HG03439 (cell line): ENCODE results near the gene LRRC25.
A peak's percentile ranks its signal among the peaks of the same experiment; 100 is the strongest.

Experiments
- ATAC-seq: cut with Tn5 transposase; IDR thresholded peaks from one replicate; pipeline ENCODE4 v1.9.1; 2021; ENCODE audit warnings: mild to moderate bottlenecking, moderate library complexity; ENCODE audit not compliant: unreplicated experiment

The LRRC25 gene

DNA sequence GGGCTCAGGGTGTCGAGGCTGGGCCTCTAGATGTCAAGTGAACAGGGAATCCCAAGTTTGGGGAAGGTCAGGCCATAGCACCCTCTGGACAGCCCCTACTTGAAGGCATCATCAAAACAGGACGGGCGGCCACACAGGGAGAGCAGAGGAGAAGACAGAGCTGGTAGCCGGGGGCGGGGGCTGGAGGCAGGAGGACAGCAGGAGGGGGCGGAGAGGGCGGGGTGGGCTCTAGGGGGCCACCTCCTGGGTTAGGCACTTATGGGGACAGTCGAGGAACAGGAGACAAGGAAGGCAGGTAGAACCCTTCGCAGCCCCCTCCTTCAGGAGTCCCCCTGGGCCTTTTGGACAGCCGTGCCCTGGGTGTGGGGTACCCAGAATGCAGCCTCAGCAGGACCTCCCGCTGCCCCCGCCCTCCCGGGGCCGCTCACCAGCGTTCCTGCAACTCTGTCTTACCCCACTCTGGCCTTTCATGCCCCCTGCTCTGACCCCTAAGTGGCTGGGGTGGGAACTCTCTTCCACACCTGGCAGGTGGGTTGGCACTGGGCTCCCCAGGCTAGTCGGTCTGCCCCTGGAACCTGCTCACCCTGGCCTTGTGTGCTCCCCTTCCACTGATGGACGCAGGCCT, 27.6 kb upstream of the LRRC25 start:
- ATAC-seq = no peak

DNA sequence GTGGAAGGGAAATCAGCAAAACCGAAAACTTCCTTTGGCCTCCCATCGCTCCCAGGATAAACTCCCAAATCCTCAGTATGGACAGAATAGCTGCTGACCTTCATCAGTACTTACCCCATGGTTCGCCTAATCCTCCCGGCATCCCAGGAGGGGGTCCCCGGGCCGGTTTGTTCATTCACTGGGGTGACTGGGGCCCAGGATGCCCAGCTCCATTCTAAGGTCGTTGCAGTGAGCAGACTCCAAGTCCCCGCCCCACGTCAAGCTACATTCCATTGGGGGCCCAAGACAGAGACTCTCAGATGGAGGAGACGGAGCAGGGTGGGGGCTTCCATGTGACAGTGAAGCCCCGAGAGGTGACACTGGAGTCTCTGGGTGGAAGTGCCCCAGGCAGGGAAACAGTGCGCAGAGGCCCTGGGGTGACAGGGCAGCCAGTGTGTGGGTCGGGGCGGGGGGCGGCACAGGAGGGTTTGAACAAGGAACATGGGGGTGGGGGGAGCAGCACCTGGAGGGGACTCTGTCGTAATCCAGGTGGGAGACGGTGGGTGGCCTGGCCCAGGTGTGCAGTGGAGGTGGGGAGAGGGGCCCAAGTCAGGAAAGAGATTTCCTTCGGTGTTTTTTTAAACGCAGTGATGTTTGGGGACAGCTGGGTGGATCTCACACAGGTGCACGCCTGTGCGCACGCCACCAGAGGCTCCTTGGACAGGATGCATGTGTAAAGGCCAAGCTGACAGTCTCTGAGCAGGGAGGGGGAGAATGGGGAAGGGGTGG, 26.9 kb upstream of the LRRC25 start:
- ATAC-seq = no peak

- ATAC-seq = no peak
Observed at GRCh38 chr19:18423258-18424020, 26.0 kb upstream of the LRRC25 start.

DNA sequence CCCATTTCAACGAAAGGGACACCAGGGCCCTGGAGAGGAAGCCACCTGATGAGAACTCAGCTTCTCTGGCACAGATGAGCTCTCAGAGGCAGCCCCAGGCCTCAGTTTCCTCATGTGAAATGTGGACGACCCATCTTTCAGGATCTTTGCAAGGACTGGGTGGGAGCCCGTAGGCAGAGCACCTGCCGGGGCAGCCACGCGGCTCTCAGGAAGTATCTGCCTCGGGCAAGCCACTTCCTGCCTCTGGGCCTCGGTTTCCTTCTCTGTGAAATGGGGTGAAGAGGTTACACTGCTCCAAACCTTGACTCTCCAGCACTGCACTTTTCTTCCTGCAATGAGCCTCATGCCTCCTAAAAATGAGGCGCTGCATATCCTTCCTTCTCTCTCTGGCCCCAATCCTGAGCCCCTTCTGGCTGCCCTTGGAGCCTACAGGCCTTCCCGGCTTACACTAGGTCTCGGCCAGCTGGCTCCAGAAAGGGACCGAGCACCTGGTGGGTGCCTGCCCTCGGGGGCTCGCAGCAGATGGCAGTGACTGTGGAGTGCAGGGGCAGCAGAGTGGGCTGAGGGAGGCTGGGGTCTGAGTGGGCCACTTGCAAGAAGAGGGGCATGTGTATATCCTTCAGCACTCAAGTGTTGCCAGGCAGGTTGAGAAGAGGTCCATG, 25.2 kb upstream of the LRRC25 start:
- ATAC-seq = no peak

DNA sequence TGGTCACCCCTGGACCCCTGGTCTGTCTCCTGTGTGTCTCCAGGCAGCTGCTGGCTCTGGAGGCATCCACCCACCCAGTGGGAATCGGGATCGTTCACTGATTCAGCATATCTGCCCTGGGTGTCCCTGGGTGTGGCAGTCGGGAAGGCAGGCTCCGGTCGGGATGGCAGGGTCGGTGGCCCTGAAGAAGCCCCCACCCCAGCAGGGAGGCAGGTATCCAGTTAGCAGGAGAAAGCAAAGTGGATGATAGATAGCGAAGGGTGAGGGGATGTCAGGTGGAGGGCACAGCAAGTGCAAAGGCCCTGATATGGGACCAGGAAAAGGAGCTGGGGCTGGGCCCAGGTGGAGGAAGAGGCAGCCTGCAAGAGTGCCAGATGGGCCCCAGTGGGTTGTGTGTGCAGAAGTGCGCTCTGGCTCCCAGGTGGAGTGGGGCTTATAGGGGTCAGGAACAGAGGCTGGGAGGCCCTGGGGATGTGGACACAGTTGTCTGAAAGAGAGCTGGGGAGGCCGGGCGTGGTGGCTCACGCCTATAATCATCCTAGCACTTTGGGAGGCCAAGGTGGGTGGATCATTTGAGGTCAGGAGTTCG, 24.0 kb upstream of the LRRC25 start:
- no peak for ATAC-seq

- no peak for ATAC-seq
Observed at GRCh38 chr19:18420930-18421329, 23.5 kb upstream of the LRRC25 start.

DNA sequence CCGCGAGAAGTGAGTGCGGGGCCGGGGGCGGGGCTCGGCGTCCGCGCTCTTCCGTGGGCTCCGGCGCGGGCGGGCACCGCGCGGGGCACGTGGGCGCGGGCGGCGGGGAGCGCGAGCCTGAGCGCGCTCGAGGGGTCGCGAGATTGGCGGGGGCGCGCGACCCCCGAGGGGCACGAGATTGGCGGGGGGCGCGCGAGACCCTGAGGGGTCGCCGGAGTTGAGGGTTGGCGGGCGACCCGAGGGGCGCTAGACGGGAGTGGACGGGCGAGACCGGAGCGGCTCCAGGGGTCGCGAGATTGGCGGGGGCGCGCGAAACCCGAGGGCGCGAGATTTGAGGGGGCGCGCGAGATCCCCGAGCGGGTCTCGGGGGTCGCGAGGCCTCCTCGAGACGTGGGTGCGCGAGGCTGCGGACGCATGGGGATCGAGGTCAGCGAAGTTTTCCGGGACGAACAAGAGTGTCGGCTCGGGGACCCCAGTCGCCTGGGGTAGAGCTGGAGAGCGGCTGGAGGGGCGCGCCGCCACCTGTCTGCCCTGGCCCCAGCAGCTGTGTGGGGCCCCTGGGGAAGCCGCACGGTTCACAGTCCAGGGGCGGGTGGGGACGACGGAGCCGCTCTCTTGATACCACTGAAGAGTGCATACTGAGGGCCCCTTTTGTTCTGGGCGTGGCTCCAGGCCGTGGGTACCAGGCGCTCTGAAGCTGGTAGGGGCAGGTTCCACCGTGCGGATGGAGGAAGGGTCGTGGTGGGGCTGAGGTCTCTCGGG, 22.5 kb upstream of the LRRC25 start:
- ATAC-seq = peak; percentile 14

DNA sequence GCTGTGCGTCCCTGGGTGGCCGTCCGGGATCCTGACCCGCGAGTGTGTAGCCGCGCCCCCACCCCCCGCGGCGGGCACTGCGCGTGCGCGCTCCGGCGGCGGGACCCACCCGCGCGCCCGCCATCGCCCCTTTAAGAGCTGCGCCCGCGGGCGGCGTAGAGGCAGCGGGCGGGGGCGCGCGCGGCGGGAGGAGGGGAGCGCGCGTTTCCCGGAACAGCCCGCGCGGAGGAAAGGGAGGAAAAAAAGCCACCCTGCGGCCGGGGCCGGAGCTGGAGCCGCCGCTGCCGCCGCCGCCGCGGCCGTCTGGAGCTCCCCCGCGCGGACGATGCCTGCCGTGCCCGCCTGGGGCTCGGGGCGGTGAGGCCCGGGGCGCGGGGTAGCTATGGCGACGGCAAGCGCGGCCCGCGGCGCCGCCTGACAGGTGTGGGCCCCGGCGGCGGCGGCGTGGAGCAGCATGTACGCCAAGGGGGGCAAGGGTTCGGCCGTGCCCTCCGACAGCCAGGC, 21.8 kb upstream of the LRRC25 start, which contains the start of gene SSBP4:
TSS of gene SSBP4 (plus strand) at position 204 of the 504 bp plus-strand sequence. CDS start at position 455, 251 bp downstream.
- peak; percentile 52 for ATAC-seq

- no peak for ATAC-seq
Observed at GRCh38 chr19:18418483-18419194, 21.2 kb upstream of the LRRC25 start.

GRCh38 chr19:18418029-18418482, 20.6 kb upstream of the LRRC25 start:
- no peak for ATAC-seq

DNA sequence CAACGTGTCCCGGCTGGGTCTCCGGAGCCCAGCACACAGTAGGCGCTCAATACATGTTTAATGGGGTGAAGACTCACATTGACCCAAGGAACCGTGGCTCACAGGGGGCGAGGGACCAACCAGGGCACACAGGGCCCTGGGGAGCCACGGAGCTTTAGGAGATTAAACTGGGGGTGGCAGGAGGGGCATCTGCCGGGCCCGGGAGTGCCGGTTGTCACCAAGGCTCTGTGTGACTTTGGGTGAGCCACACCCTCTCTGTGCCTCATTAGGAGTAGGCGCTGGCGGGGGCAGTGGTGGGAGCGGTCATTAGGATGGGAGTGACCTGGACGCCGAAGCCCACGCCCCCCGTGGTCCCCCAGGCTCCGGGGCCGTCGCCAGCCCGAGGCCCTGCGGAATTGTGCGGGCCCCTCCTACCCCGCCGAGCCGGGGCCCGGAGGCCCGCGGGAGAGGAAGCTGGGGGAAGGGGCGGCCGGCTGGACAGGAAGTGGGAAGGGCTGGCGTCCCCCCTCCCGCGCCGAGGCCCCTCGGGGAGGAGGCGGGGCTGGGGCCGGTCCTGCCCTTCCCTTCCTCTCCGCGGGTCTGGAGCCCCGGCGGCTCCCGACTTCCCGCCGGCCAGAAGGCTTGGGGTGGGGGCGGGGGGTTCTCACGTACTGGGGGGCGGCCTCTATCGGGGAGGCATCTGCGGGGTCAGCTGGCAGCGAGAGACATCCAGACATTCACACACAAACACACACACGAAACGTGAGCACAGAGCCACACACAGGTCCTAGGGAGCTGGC, 20.0 kb upstream of the LRRC25 start:
- no peak for ATAC-seq

GRCh38 chr19:18416778-18417249, 19.4 kb upstream of the LRRC25 start:
- no peak for ATAC-seq

DNA sequence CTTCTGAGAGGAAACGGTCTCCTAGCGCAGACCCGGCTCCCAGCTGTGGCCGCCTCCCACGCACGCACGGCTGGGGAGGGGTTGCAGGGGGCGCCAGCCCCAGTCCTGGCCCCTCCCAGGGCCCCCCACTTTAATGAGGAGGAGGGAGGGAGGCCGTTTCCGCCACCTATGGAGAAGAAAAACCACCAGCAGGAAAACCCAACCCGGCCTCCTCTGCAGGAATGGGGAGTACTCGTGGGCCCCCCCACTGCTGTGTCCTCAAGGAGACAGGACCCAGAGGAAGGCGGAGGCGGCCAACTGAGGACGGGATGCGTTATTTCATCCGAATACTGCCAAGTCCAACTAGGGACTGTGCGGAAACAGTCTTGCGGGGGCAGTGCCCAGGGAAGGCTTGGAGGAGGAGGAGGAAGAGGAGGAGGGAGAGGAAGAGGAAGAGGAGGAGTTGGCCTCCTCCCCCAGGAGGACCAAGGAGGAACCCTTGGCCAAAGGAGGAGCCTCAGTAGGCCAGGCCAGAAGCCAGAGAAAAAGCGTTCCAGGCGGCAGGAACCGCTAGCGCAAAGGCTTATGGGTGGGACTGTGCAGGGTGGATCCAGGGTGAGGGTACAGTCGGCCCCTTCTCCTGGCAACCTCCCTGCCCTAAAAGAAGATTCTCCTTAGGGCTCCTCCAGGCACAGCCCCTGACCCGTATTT, 17.9 kb upstream of the LRRC25 start:
- no peak for ATAC-seq

DNA sequence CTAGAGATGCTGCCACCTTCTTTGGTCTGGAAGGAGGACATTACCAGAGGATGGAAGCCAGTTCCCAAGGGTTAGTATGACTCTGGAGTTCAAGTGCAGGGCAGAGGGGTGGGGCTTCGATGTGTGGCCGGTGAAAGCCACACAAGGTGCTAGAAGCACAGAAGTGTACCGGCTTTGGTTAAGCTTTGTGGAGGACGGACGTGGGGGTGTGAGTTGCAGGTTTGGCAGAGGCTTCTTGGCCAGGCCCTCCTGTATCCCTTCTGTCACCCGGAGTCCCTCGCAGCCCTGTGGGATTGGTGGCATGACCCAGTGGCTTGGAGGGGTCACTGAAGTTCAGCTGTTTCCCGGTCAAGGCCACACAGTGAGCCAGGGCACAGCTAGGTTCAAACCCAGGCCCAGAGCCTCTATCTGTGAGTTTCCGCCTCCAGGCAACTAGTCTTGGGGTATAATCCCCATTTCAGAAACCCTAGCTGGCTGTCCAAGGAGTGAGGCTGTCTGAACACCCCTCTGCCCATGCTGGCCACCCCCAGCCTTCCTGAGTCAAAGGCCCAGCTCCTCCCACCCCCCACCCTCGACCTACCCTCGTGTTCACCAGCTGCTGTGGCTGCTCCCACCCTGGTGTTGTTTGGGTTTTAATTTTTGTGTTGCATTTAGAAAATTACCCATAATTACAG, 17.2 kb upstream of the LRRC25 start:
- ATAC-seq = no peak

DNA sequence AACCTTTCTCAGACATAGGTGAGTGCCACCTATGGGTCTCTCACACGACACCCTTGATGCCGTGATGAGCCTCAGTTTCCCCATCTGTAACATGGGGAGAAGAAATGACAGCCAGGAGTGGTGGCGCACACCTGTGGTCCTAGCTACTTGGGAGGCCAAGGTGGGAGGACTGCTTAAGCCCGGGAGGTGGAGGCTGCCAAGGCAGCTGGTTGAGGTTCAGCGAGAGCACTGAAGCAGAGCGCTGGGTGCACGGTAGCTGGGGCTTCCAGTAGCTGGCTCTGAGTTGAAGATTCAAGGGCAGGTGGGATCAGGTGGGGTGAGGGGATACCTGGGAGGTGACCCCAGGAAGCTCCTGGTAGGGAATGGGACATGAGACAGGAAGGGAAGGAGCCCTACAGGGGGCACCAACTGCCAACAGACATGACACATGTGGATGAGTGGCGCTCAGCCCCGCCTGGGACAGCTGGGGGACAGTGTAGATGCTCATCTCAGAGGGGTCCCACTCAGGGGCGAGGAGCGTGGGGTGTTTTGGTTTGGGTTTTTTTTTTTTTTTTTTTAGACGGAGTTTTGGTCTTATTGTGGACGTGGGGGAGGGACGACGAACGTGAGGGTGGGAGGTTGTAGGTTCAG, 15.3 kb upstream of the LRRC25 start:
- no peak for ATAC-seq

GRCh38 chr19:18408053-18408476, 10.6 kb upstream of the LRRC25 start:
- ATAC-seq = no peak

DNA sequence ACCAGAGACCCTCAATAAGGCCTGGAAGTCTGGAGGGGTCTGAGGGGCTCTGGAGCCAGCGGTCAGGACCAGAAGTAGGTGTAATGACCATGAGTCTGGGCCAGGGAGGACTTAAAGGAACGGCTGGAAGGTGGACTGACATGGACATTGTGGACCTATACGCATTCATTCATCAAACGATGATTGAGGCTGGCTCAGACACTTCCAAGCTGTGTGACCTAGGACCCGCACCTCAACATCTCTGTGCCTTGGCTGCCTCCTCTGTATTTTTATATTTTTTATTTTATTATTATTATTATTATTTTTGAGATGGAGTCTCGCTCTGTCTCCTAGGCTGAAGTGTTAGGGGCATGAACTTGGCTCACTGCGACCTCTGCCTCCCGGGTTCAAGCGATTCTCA, 9.3 kb upstream of the LRRC25 start:
- ATAC-seq = no peak
